Endothelial cell of umbilical vein (primary cell): ENCODE measurements around the gene BCL2. TPM values are rescaled to one million over a fixed set of nuclear protein-coding genes. Genes with fewer than 3 reads are reported as not detected.

Experiments
- BruUV-seq: library from RNA; stranded (reverse); fragments of 400-500 nt; replicated peaks from 2 replicates; lab custom pipeline; 2021; lab: Mats Ljungman, UMichigan
- CTCF ChIA-PET: fragments of 300-600, 350-600 bp; sonication (Branson Sonifier 250); formaldehyde crosslinking; loops from one replicate; lab custom pipeline; 2021; ENCODE audit warnings: antibody characterized with exemption, inconsistent platforms; lab: Charles Lee
- POLR2A ChIA-PET: fragments of 300-600, 350-600 bp; sonication (Branson Sonifier 250); formaldehyde crosslinking; loops from one replicate; lab custom pipeline; 2021; ENCODE audit warnings: antibody characterized with exemption, inconsistent platforms; lab: Charles Lee
- DNase-seq: peaks from one replicate; pipeline ENCODE4 v3.0.0-alpha.2; 2011; ENCODE audit warnings: low read depth, low spot score
- FAIRE-seq: peaks from 2 replicates; lab custom pipeline; 2011; peaks lifted over from hg19 to GRCh38; lab: Jason Lieb, UNC
- H2AFZ ChIP-seq: 2 replicates; pipeline ENCODE4 v1.6.0; 2012; ENCODE audit warnings: low read depth, low read length, control low read depth, inconsistent platforms
- H3K27ac ChIP-seq: 2 replicates; pipeline ENCODE4 v1.5.1; 2011; ENCODE audit warnings: low read depth, mild to moderate bottlenecking, control low read depth, low read length, moderate library complexity; ENCODE audit not compliant: insufficient read depth
- H3K27me3 ChIP-seq, 2 experiments: 2 replicates each; pipeline versions ENCODE4 v1.6.0 to v1.6.1; 2011; ENCODE audit warnings: low read length in 2 of 2, mixed read lengths in 1 of 2; ENCODE audit not compliant: control insufficient read depth in 2 of 2, insufficient read depth in 2 of 2
- H3K36me3 ChIP-seq, 2 experiments: 2 replicates in 1 of 2; 3 replicates in 1 of 2; pipeline ENCODE4 v1.5.1; 2011; ENCODE audit warnings: low read length in 2 of 2, mild to moderate bottlenecking in 1 of 2, moderate library complexity in 1 of 2; ENCODE audit not compliant: control insufficient read depth in 2 of 2, insufficient read depth in 2 of 2; ENCODE audit errors: extremely low read depth in 1 of 2
- H3K4me1 ChIP-seq: 3 replicates; pipeline ENCODE4 v1.5.1; 2011; ENCODE audit warnings: mild to moderate bottlenecking, low read length; ENCODE audit not compliant: control insufficient read depth, insufficient read depth; ENCODE audit errors: extremely low read depth
- H3K4me2 ChIP-seq: 2 replicates; pipeline ENCODE4 v1.6.1; 2011; ENCODE audit warnings: low read length, control low read depth, mixed read lengths; ENCODE audit not compliant: insufficient read depth
- H3K4me3 ChIP-seq, 3 experiments: fragments of 200-600 bp in 1 of 3; sonication (generic), shearing (Covaris generic) in 1 of 3; replicated peaks in 1 of 3; 2 replicates each; pipeline ENCODE4 v1.5.1; 2011 to 2016; ENCODE audit warnings: control low read depth in 3 of 3, low read length in 3 of 3, mild to moderate bottlenecking in 2 of 3, inconsistent platforms in 1 of 3, low read depth in 1 of 3, moderate library complexity in 1 of 3; ENCODE audit not compliant: insufficient read depth in 1 of 3
- H3K79me2 ChIP-seq: 2 replicates; pipeline ENCODE4 v1.6.0; 2012; ENCODE audit warnings: low read length, inconsistent platforms; ENCODE audit not compliant: control insufficient read depth, insufficient read depth
- H3K9ac ChIP-seq: replicated peaks from 2 replicates; pipeline ENCODE3; 2011; ENCODE audit warnings: low read length, control low read depth; ENCODE audit not compliant: insufficient read depth; ENCODE audit errors: extremely low read depth
- H3K9me1 ChIP-seq: replicated peaks from 3 replicates; pipeline ENCODE4 v1.6.0; 2011; ENCODE audit warnings: mild to moderate bottlenecking, low read length; ENCODE audit not compliant: control insufficient read depth, insufficient read depth; ENCODE audit errors: extremely low read depth
- H3K9me3 ChIP-seq: replicated peaks from 2 replicates; pipeline ENCODE4 v1.5.1; 2012; ENCODE audit warnings: low read length, inconsistent platforms; ENCODE audit not compliant: control insufficient read depth, insufficient read depth
- H4K20me1 ChIP-seq: replicated peaks from 2 replicates; pipeline ENCODE3; 2011; ENCODE audit warnings: mild to moderate bottlenecking, low read length; ENCODE audit not compliant: control insufficient read depth, insufficient read depth; ENCODE audit errors: extremely low read depth
- EZH2 ChIP-seq: IDR thresholded peaks from 2 replicates; pipeline ENCODE4 v1.6.1; 2012; ENCODE audit warnings: borderline replicate concordance, low read depth, mild to moderate bottlenecking, moderate library complexity, low read length, inconsistent platforms; ENCODE audit not compliant: severe bottlenecking
- FOS ChIP-seq: IDR thresholded peaks from 2 replicates; pipeline ENCODE4 v1.6.1; 2011; ENCODE audit warnings: mild to moderate bottlenecking, low read length, moderate library complexity, borderline replicate concordance; ENCODE audit not compliant: insufficient read depth
- GATA2 ChIP-seq: IDR thresholded peaks from 2 replicates; pipeline ENCODE4 v1.7.0; 2011; ENCODE audit warnings: low read depth, mild to moderate bottlenecking, moderate library complexity, mixed read lengths, low read length; ENCODE audit not compliant: insufficient read length, insufficient read depth
- JUN ChIP-seq: IDR thresholded peaks from 2 replicates; pipeline ENCODE4 v1.6.1; 2011; ENCODE audit warnings: borderline replicate concordance, low read depth; ENCODE audit not compliant: insufficient read length, insufficient read depth
- MYC ChIP-seq: IDR thresholded peaks from one replicate; pipeline ENCODE4 v1.6.1; 2011; ENCODE audit warnings: mild to moderate bottlenecking, low read depth, low read length
- POLR2A ChIP-seq: IDR thresholded peaks from 2 replicates; pipeline ENCODE4 v1.6.1; 2012; ENCODE audit warnings: low read depth, mild to moderate bottlenecking, control low read depth, low read length
- POLR2AphosphoS5 ChIP-seq: IDR thresholded peaks from 2 replicates; pipeline ENCODE4 v1.6.1; 2012; ENCODE audit warnings: low read depth, mild to moderate bottlenecking, control low read depth, low read length, moderate library complexity; ENCODE audit not compliant: insufficient read depth
- dilution Hi-C: fragments of 300-500 bp; cut with MboI; formaldehyde crosslinking; loops from one replicate; pipeline ENCODE4 v1.15.0; 2019; ENCODE audit warnings: low sequenced_read_pairs; ENCODE audit not compliant: extremely low pct_ligation_motif_present
- intact Hi-C: fragments of 100-400 bp; cut with micrococcal nuclease; formaldehyde crosslinking; loops from one replicate; pipeline ENCODE4 v1.10.0; 2022
- polyA plus RNA-seq, 4 experiments: library from polyadenylated mRNA; depleted of rRNA in 3 of 4; stranded (reverse) in 3 of 4; unstranded in 1 of 4; fragments of >200 nt; gene quantifications; 2 replicates each; pipeline versions ENCODE4 v1.2.1 to v1.2.3, GENCODE V29; 2011 to 2012; ENCODE audit warnings: missing spikeins in 1 of 4
- total RNA-seq: library from RNA; stranded (reverse); gene quantifications from 2 replicates; pipeline ENCODE4 v1.2.3, GENCODE V29; 2021
- TF ChIP-seq, protein P1 (sequence below): IDR thresholded peaks from 2 replicates; pipeline ENCODE4 v1.6.1; 2011; ENCODE audit not compliant: insufficient read depth, insufficient read length
- TF ChIP-seq, protein P2 (sequence below), 2 donors: IDR thresholded peaks; 1 replicate in 1 of 2; 2 replicates in 1 of 2; pipeline ENCODE4 v1.5.1; 2011; ENCODE audit warnings: low read length in 2 of 2, mild to moderate bottlenecking in 2 of 2, moderate library complexity in 2 of 2, control low read depth in 1 of 2, inconsistent platforms in 1 of 2, low read depth in 1 of 2; ENCODE audit not compliant: insufficient read depth in 1 of 2; ENCODE audit errors: extremely low read depth in 1 of 2

BCL2 gene
- total and polyA plus RNA-seq, 2 donors (not counting 3 experiments of a cell fraction or from before 2014, with no cell fraction given) = 0.35 to 5.0 TPM

DNA sequence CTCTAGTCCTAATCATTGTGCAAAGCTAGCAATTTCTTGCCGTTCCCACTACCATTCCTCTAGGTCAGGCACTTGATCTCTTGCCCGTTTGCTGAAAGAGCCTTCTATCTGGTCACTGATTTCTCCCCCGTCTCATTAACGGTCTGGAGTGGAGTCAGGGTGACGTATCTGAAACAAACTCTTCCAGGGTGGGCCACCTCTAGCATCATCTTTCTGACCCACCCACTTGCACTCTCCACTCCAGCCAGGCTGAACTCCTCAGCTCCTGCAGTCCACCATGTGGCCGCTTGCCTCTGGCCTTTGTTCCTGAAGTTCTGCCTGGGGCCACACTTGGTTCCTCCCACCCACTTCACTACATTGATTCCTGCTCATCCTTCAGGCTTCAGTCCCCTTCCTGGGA is 13.3 kb downstream of the BCL2 start:
- H3K4me3 ChIP-seq = no peak overlapping the region
- FAIRE-seq (no peak), DNase-seq (no peak)
- H3K9me1 ChIP-seq = no peaks in the 10 kb centered on the region
- H3K4me1 ChIP-seq = no peaks in the 10 kb centered on the region
- dilution Hi-C loops (no loop called here), intact Hi-C loops (no loop called here)
- H3K79me2 ChIP-seq = no peaks in the 10 kb centered on the region
- H4K20me1 ChIP-seq = no peaks in the 10 kb centered on the region
- no peak overlapping the region for H3K4me2 ChIP-seq
- no peaks in the 10 kb centered on the region for H3K9me3 ChIP-seq
- no peaks in the 10 kb centered on the region for H3K27me3 ChIP-seq
- CTCF ChIA-PET = interaction anchor here (0.7 to 1.4 kb wide), 2 partner anchors 13 to 181 kb away, joined by 4 to 5 read pairs; partner anchors contain the start of gene BCL2
- H3K9ac ChIP-seq = no peak overlapping the region
- POLR2A ChIA-PET = interaction anchor here (0.7 kb wide), 2 partner anchors 461 to 561 kb away, joined by 3 to 4 read pairs; no protein-coding TSS in a partner anchor
- H3K36me3 ChIP-seq = no peaks in the 10 kb centered on the region
- TF ChIP-seq POLR2AphosphoS5 (no peak), GATA2 (no peak), JUN (no peak), MYC (no peak), POLR2A (no peak), EZH2 (no peak), FOS (no peak)
- TF ChIP-seq, protein P1, sequence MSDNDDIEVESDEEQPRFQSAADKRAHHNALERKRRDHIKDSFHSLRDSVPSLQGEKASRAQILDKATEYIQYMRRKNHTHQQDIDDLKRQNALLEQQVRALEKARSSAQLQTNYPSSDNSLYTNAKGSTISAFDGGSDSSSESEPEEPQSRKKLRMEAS = no peak
- TF ChIP-seq, protein P2, sequence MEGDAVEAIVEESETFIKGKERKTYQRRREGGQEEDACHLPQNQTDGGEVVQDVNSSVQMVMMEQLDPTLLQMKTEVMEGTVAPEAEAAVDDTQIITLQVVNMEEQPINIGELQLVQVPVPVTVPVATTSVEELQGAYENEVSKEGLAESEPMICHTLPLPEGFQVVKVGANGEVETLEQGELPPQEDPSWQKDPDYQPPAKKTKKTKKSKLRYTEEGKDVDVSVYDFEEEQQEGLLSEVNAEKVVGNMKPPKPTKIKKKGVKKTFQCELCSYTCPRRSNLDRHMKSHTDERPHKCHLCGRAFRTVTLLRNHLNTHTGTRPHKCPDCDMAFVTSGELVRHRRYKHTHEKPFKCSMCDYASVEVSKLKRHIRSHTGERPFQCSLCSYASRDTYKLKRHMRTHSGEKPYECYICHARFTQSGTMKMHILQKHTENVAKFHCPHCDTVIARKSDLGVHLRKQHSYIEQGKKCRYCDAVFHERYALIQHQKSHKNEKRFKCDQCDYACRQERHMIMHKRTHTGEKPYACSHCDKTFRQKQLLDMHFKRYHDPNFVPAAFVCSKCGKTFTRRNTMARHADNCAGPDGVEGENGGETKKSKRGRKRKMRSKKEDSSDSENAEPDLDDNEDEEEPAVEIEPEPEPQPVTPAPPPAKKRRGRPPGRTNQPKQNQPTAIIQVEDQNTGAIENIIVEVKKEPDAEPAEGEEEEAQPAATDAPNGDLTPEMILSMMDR (IDR thresholded peaks at IDR 0.05; ENCODE audit: extremely low read depth in 1 of 2, insufficient read depth in 1 of 2, low read depth in 1 of 2, low read length in 2 of 2) = no peak
- H2AFZ ChIP-seq = no peak overlapping the region
- no TSS peak for BruUV-seq
- H3K27ac ChIP-seq = no peak overlapping the region
